ENCODE measurements around the gene DNER. TPM values are rescaled to one million over a fixed set of nuclear protein-coding genes. Genes with fewer than 3 reads are reported as not detected.

DNER gene
- total and polyA plus RNA-seq, 10 of the 15 experiments (the other 5 are each of a cell fraction or from before 2014, with no cell fraction given) = 0.04 to 0.08 (median 0.07) TPM; not detected in 7

- ChIA-PET RAD21 (ENCODE audit: unreplicated experiment) (no interaction called here), POLR2A (no interaction called here), CTCF (no interaction called here), SMC1A (ENCODE audit: uncharacterized antibody, unreplicated experiment) (no interaction called here)
- H3K4me3 ChIP-seq = no peak overlapping the region
- H4K20me1 ChIP-seq (ENCODE audit: control insufficient read depth, insufficient read depth) = no peaks in the 10 kb centered on the region
- peaks cover 0 to 2% of the 10 kb centered on the region in 2 experiments; a peak in 1 of 4 replicates for H3K27me3 ChIP-seq (replicated peaks in 1 of 2; ENCODE audit: control insufficient read depth in 2 of 2, insufficient read depth in 2 of 2, low read length in 1 of 2)
- no peak overlapping the region for H3K27ac ChIP-seq (ENCODE audit: control insufficient read depth, insufficient read depth)
- intact Hi-C loops (cut with micrococcal nuclease; ENCODE audit: unreplicated experiment) (no loop called here), in situ Hi-C loops (cut with MboI) (no loop called here)
- H3K9ac ChIP-seq (ENCODE audit: control insufficient read depth, insufficient read depth, low read length) = no peak overlapping the region
- DNase-seq (ENCODE audit: low read depth, low spot score) (no peak), ATAC-seq (no peak), FAIRE-seq (no peak)
- H3K9me3 ChIP-seq (replicated peaks; ENCODE audit: control insufficient read depth, insufficient read depth, low read length) = no peaks in the 10 kb centered on the region
- H3K4me1 ChIP-seq (ENCODE audit: control insufficient read depth, insufficient read depth, low read length) = no peaks in the 10 kb centered on the region
- H3K79me2 ChIP-seq (ENCODE audit: control insufficient read depth, insufficient read depth, low read length) = no peaks in the 10 kb centered on the region
- H2AFZ ChIP-seq (ENCODE audit: control insufficient read depth, low read depth, low read length) = no peak overlapping the region
- H3K4me2 ChIP-seq (ENCODE audit: control insufficient read depth, insufficient read depth) = no peak overlapping the region
- BruUV-seq (replicated peaks) = no TSS peak
- WGBS (ENCODE audit: insufficient coverage, insufficient replicate concordance, low lambda C conversion rate, missing lambda C conversion rate) = 67% methylated on average over 5 of the region's 5 CpGs
- H3K36me3 ChIP-seq (ENCODE audit: control insufficient read depth in 2 of 2, insufficient read depth in 2 of 2, low read length in 1 of 2) = no peaks in the 10 kb centered on the region
- TF ChIP-seq, protein P1, sequence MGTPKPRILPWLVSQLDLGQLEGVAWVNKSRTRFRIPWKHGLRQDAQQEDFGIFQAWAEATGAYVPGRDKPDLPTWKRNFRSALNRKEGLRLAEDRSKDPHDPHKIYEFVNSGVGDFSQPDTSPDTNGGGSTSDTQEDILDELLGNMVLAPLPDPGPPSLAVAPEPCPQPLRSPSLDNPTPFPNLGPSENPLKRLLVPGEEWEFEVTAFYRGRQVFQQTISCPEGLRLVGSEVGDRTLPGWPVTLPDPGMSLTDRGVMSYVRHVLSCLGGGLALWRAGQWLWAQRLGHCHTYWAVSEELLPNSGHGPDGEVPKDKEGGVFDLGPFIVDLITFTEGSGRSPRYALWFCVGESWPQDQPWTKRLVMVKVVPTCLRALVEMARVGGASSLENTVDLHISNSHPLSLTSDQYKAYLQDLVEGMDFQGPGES (IDR thresholded peaks at IDR 0.05) = no peak
- TF ChIP-seq NFYA (IDR thresholded peaks at IDR 0.05; ENCODE audit: borderline replicate concordance, low read depth, low read length) = no peak
- TF ChIP-seq ZNF207 (IDR thresholded peaks at IDR 0.05; ENCODE audit: borderline replicate concordance) = no peak
- TF ChIP-seq, protein P2, sequence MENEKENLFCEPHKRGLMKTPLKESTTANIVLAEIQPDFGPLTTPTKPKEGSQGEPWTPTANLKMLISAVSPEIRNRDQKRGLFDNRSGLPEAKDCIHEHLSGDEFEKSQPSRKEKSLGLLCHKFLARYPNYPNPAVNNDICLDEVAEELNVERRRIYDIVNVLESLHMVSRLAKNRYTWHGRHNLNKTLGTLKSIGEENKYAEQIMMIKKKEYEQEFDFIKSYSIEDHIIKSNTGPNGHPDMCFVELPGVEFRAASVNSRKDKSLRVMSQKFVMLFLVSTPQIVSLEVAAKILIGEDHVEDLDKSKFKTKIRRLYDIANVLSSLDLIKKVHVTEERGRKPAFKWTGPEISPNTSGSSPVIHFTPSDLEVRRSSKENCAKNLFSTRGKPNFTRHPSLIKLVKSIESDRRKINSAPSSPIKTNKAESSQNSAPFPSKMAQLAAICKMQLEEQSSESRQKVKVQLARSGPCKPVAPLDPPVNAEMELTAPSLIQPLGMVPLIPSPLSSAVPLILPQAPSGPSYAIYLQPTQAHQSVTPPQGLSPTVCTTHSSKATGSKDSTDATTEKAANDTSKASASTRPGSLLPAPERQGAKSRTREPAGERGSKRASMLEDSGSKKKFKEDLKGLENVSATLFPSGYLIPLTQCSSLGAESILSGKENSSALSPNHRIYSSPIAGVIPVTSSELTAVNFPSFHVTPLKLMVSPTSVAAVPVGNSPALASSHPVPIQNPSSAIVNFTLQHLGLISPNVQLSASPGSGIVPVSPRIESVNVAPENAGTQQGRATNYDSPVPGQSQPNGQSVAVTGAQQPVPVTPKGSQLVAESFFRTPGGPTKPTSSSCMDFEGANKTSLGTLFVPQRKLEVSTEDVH (IDR thresholded peaks at IDR 0.05; ENCODE audit: low read depth, partially characterized antibody) = no peak
- no peak for TF ChIP-seq RUNX3 (IDR thresholded peaks at IDR 0.05; ENCODE audit: low read length)
- no peak for TF ChIP-seq ZNF687 (IDR thresholded peaks at IDR 0.05)
- no peak for TF ChIP-seq TCF3 (IDR thresholded peaks at IDR 0.05; ENCODE audit: borderline replicate concordance, insufficient read depth, low read depth, low read length)
- TF ChIP-seq RAD21 (IDR thresholded peaks at IDR 0.05; ENCODE audit: insufficient read depth, low read depth, low read length) = no peak
- TF ChIP-seq CBX3 (IDR thresholded peaks at IDR 0.05; ENCODE audit: borderline replicate concordance, low read depth) = no peak
- TF ChIP-seq, protein P3, sequence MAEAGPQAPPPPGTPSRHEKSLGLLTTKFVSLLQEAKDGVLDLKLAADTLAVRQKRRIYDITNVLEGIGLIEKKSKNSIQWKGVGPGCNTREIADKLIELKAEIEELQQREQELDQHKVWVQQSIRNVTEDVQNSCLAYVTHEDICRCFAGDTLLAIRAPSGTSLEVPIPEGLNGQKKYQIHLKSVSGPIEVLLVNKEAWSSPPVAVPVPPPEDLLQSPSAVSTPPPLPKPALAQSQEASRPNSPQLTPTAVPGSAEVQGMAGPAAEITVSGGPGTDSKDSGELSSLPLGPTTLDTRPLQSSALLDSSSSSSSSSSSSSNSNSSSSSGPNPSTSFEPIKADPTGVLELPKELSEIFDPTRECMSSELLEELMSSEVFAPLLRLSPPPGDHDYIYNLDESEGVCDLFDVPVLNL (IDR thresholded peaks at IDR 0.05; ENCODE audit: low read depth, low read length) = no peak
- no peak for TF ChIP-seq NR2C1 (IDR thresholded peaks at IDR 0.05)
- no peak for TF ChIP-seq ZSCAN29 (IDR thresholded peaks at IDR 0.05)
- no peak for TF ChIP-seq SUZ12 (IDR thresholded peaks at IDR 0.05; ENCODE audit: unreplicated experiment)
- no peak for TF ChIP-seq BCL11A (IDR thresholded peaks at IDR 0.05; ENCODE audit: low read depth, low read length)
These were observed 303.4 kb downstream of the DNER start for GRCh38 chr2:229410946-229411345.
